Liver (tissue), 9 donors: ENCODE data around the gene PSME3IP1. TPM values are rescaled to one million over a fixed set of nuclear protein-coding genes. Genes with fewer than 3 reads are reported as not detected.

ENCODE experiments used
- DNase-seq: peaks from one replicate; pipeline ENCODE4 v3.0.0-alpha.2; 2017; ENCODE audit warnings: low spot score
- H3K27ac ChIP-seq, 2 donors: one replicate each; pipeline ENCODE4 v1.7.0; 2013; ENCODE audit warnings: inconsistent platforms in 2 of 2, low read length in 2 of 2, control low read depth in 1 of 2, low read depth in 1 of 2, mild to moderate bottlenecking in 1 of 2
- H3K27me3 ChIP-seq, 4 donors: one replicate each; pipeline versions ENCODE4 v1.6.1 to v1.7.0; 2013; ENCODE audit warnings: low read length in 3 of 4, inconsistent platforms in 1 of 4, mild to moderate bottlenecking in 1 of 4, moderate library complexity in 1 of 4; ENCODE audit not compliant: control insufficient read depth in 4 of 4, insufficient read depth in 4 of 4
- H3K36me3 ChIP-seq, 4 donors: one replicate each; pipeline versions ENCODE4 v1.6.1 to v1.7.0; 2013; ENCODE audit warnings: low read length in 3 of 4, mild to moderate bottlenecking in 3 of 4, low read depth in 1 of 4, moderate library complexity in 1 of 4; ENCODE audit not compliant: control insufficient read depth in 4 of 4, insufficient read depth in 3 of 4
- H3K4me1 ChIP-seq, 4 donors: one replicate each; pipeline versions ENCODE4 v1.6.1 to v1.7.0; 2013; ENCODE audit warnings: low read length in 3 of 4, mild to moderate bottlenecking in 3 of 4, moderate library complexity in 1 of 4; ENCODE audit not compliant: control insufficient read depth in 4 of 4, insufficient read depth in 4 of 4
- H3K4me3 ChIP-seq, 3 donors: one replicate each; pipeline versions ENCODE4 v1.6.1 to v1.7.0; 2013; ENCODE audit warnings: low read length in 3 of 3, control low read depth in 1 of 3, low read depth in 1 of 3, mild to moderate bottlenecking in 1 of 3
- H3K9ac ChIP-seq, 2 donors: one replicate each; pipeline ENCODE4 v1.7.0; 2013; ENCODE audit warnings: low read length in 2 of 2, mild to moderate bottlenecking in 2 of 2, moderate library complexity in 2 of 2, control low read depth in 1 of 2, low read depth in 1 of 2
- H3K9me3 ChIP-seq, 4 donors: one replicate each; pipeline versions ENCODE4 v1.6.1 to v1.7.0; 2013; ENCODE audit warnings: low read length in 3 of 4; ENCODE audit not compliant: control insufficient read depth in 4 of 4
- ATF3 ChIP-seq: IDR thresholded peaks from 2 replicates; pipeline ENCODE4 v1.6.1; 2016; ENCODE audit warnings: antibody characterized with exemption
- CTCF ChIP-seq: fragments of 150-350 bp; IDR thresholded peaks from 2 replicates; pipeline ENCODE4 v1.5.1; 2017; ENCODE audit warnings: improper control_type of control experiment, low read depth, low read length; ENCODE audit not compliant: missing input control
- EGR1 ChIP-seq, 2 donors: IDR thresholded peaks; 2 replicates each; pipeline ENCODE4 v1.6.1; 2016 to 2018; ENCODE audit warnings: antibody characterized with exemption in 2 of 2, low read depth in 2 of 2
- FOXA1 ChIP-seq: IDR thresholded peaks from 2 replicates; pipeline ENCODE4 v1.6.1; 2016; ENCODE audit warnings: antibody characterized with exemption
- FOXA2 ChIP-seq: IDR thresholded peaks from 2 replicates; pipeline ENCODE4 v1.6.1; 2016; ENCODE audit warnings: antibody characterized with exemption
- GABPA ChIP-seq, 2 donors: IDR thresholded peaks in 1 of 2; conservative IDR thresholded peaks in 1 of 2; 2 replicates each; pipeline ENCODE4 v1.6.1; 2016; ENCODE audit warnings: antibody characterized with exemption in 2 of 2, mild to moderate bottlenecking in 1 of 2, moderate library complexity in 1 of 2
- HNF4A ChIP-seq, 2 donors: conservative IDR thresholded peaks; 2 replicates each; pipeline ENCODE4 v1.6.1; 2016; ENCODE audit warnings: antibody characterized with exemption in 2 of 2, mild to moderate bottlenecking in 2 of 2
- HNF4G ChIP-seq: IDR thresholded peaks from 2 replicates; pipeline ENCODE4 v1.6.1; 2016; ENCODE audit warnings: antibody characterized with exemption
- JUND ChIP-seq, 2 donors: IDR thresholded peaks; 2 replicates each; pipeline ENCODE4 v1.6.1; 2016; ENCODE audit warnings: antibody characterized with exemption in 2 of 2
- MAX ChIP-seq: IDR thresholded peaks from 2 replicates; pipeline ENCODE4 v1.6.1; 2016; ENCODE audit warnings: antibody characterized with exemption
- NR2F2 ChIP-seq: IDR thresholded peaks from 2 replicates; pipeline ENCODE4 v1.6.1; 2016; ENCODE audit warnings: antibody characterized with exemption
- RAD21 ChIP-seq, 2 donors: IDR thresholded peaks; 2 replicates each; pipeline ENCODE4 v1.6.1; 2016; ENCODE audit warnings: antibody characterized with exemption in 2 of 2, mild to moderate bottlenecking in 2 of 2
- REST ChIP-seq: IDR thresholded peaks from 2 replicates; pipeline ENCODE4 v1.6.1; 2016; ENCODE audit warnings: antibody characterized with exemption, mild to moderate bottlenecking
- RXRA ChIP-seq, 2 donors: IDR thresholded peaks; 2 replicates each; pipeline ENCODE4 v1.6.1; 2017 to 2018; ENCODE audit warnings: antibody characterized with exemption in 2 of 2, mild to moderate bottlenecking in 1 of 2
- SP1 ChIP-seq: IDR thresholded peaks from 2 replicates; pipeline ENCODE4 v1.6.1; 2018; ENCODE audit warnings: antibody characterized with exemption, mild to moderate bottlenecking
- TAF1 ChIP-seq: conservative IDR thresholded peaks from 2 replicates; pipeline ENCODE4 v1.6.1; 2016; ENCODE audit warnings: antibody characterized with exemption, mild to moderate bottlenecking
- YY1 ChIP-seq: IDR thresholded peaks from 2 replicates; pipeline ENCODE4 v1.6.1; 2016; ENCODE audit warnings: antibody characterized with exemption, mild to moderate bottlenecking
- ZBTB33 ChIP-seq: IDR thresholded peaks from 2 replicates; pipeline ENCODE4 v1.6.1; 2016; ENCODE audit warnings: antibody characterized with exemption
- WGBS: extraction: QIAGEN DNeasy Blood & Tissue Kit; methylation state at CpG from one replicate; pipeline ENCODE4 v1.1.7; 2013; 5-methylcytosine and 5-hydroxymethylcytosine counted together
- polyA plus RNA-seq, 2 donors: library from polyadenylated mRNA; stranded (reverse) in 1 of 2; unstranded in 1 of 2; fragments of 200-250 nt in 1 of 2; fragments of >200 nt in 1 of 2; fragmentation: Nextera tagmentation in 1 of 2; extraction: Ambion mirVana in 1 of 2; gene quantifications; one replicate each; pipeline versions ENCODE4 v1.2.1 to v1.2.3, GENCODE V29; 2013 to 2015
- total RNA-seq, 2 donors: library from RNA; depleted of rRNA; stranded (reverse); fragments of >200 nt; gene quantifications; one replicate each; pipeline ENCODE4 v1.2.3, GENCODE V29; 2014
- donor health status: healthy.
- donor health status: healthy.
- donor health status: healthy.
- donor health status: healthy.
- donor health status: healthy.

Gene PSME3IP1
- total and polyA plus RNA-seq, 4 donors: 25.0 to 34.7 (median 25.8) TPM

GRCh38 chr16:57137566-57138273, 48.1 kb downstream of the PSME3IP1 start:
- no peak overlapping the region for H3K9ac ChIP-seq
- no peak overlapping the region for H3K27ac ChIP-seq
- no peak for DNase-seq
- TF ChIP-seq JUND (IDR thresholded peaks at IDR 0.05): no peak
- no peak for TF ChIP-seq RAD21 (IDR thresholded peaks at IDR 0.05)
- TF ChIP-seq CTCF: no peak
- TF ChIP-seq FOXA2: no peak
- no peak for TF ChIP-seq GABPA (IDR thresholded peaks at IDR 0.05 in 1 of 2, conservative IDR thresholded peaks at IDR 0.05 in 1 of 2)
- no peak for TF ChIP-seq EGR1 (IDR thresholded peaks at IDR 0.05; ENCODE audit: low read depth in 2 of 2)
- TF ChIP-seq ZBTB33: no peak
- no peak for TF ChIP-seq ATF3
- no peak for TF ChIP-seq NR2F2
- TF ChIP-seq RXRA (IDR thresholded peaks at IDR 0.05): no peak
- TF ChIP-seq HNF4G: no peak
- no peak for TF ChIP-seq FOXA1
- TF ChIP-seq HNF4A (conservative IDR thresholded peaks at IDR 0.05): no peak
- no peak for TF ChIP-seq SP1
- TF ChIP-seq TAF1: no peak
- no peak for TF ChIP-seq MAX
- no peak for TF ChIP-seq REST
- no peak for TF ChIP-seq YY1
- H3K4me1 ChIP-seq: peaks cover 0 to 8% (median 0%) of the 10 kb centered on the region in 4 donors
- no peak overlapping the region for H3K4me3 ChIP-seq
- no peaks in the 10 kb centered on the region for H3K9me3 ChIP-seq
- 71% methylated on average over 10 of the region's 10 CpGs for WGBS
- no peaks in the 10 kb centered on the region for H3K27me3 ChIP-seq
- H3K36me3 ChIP-seq: no peaks in the 10 kb centered on the region
